K562 (cell line): Measurements from ENCODE around the gene AKR1A1. TPM values are rescaled to one million over a fixed set of nuclear protein-coding genes. Genes with fewer than 3 reads are reported as not detected.

Experiments
- BMI1 ChIP-seq: fragments of 150-350 bp; IDR thresholded peaks from 2 replicates; pipeline ENCODE4 v1.6.1; 2014; ENCODE audit warnings: low read length
- CEBPB ChIP-seq: fragments of 450-650 bp; IDR thresholded peaks from 2 replicates; pipeline ENCODE4 v1.6.1; 2016; ENCODE audit warnings: missing genetic modification characterization, missing compliant biosample characterization
- CHD4 ChIP-seq: fragments of 200-600 bp; sonication (generic); IDR thresholded peaks from 3 replicates; pipeline ENCODE4 v1.6.1; 2012; ENCODE audit warnings: low read depth, mild to moderate bottlenecking, mixed read lengths, low read length, inconsistent platforms; ENCODE audit not compliant: insufficient read depth, insufficient replicate concordance, poor library complexity, severe bottlenecking
- CXXC5 ChIP-seq: fragments of 250-450 bp; sonication (Bioruptor Pico); IDR thresholded peaks from 2 replicates; pipeline ENCODE4 v1.8.0; 2022; ENCODE audit warnings: inconsistent platforms, mild to moderate bottlenecking, moderate library complexity
- DMBX1 ChIP-seq: fragments of 250-450 bp; sonication (Bioruptor Pico); IDR thresholded peaks from 2 replicates; pipeline ENCODE4 v1.8.0; 2022; ENCODE audit warnings: inconsistent platforms, mild to moderate bottlenecking, moderate library complexity, borderline replicate concordance
- E2F3 ChIP-seq: fragments of 250-450 bp; sonication (Bioruptor Pico); IDR thresholded peaks from 2 replicates; pipeline ENCODE4 v1.4.0; 2020; ENCODE audit warnings: mild to moderate bottlenecking
- ELF4 ChIP-seq: fragments of 450-650 bp; formaldehyde crosslinking; IDR thresholded peaks from 2 replicates; pipeline ENCODE4 v1.4.0; 2022; ENCODE audit warnings: missing genetic modification characterization
- KLF1 ChIP-seq: fragments of 450-650 bp; IDR thresholded peaks from 2 replicates; pipeline ENCODE4 v1.6.1; 2016; ENCODE audit warnings: missing genetic modification characterization, missing compliant biosample characterization
- MAFG ChIP-seq: fragments of 450-650 bp; conservative IDR thresholded peaks from 2 replicates; pipeline ENCODE4 v1.6.1; 2016; ENCODE audit warnings: missing genetic modification characterization, missing compliant biosample characterization
- MEIS2 ChIP-seq: fragments of 450-650 bp; IDR thresholded peaks from 2 replicates; pipeline ENCODE4 v1.6.1; 2014; ENCODE audit warnings: mild to moderate bottlenecking; ENCODE audit not compliant: partially characterized antibody
- PURB ChIP-seq: sonication (generic); formaldehyde crosslinking; IDR thresholded peaks from 2 replicates; pipeline ENCODE4 v1.9.0; 2021; ENCODE audit warnings: low read depth, mild to moderate bottlenecking, missing genetic modification reagents
- RBFOX2 ChIP-seq: fragments of 200-400 bp; formaldehyde crosslinking; IDR thresholded peaks from 2 replicates; pipeline ENCODE4 v1.6.1; 2017; ENCODE audit warnings: low read depth, mild to moderate bottlenecking, low read length, moderate library complexity
- SMARCA5 ChIP-seq: fragments of 450-650 bp; IDR thresholded peaks from 2 replicates; pipeline ENCODE4 v1.6.1; 2016
- SMARCE1 ChIP-seq: fragments of 450-650 bp; IDR thresholded peaks from 2 replicates; pipeline ENCODE4 v1.7.1; 2016; ENCODE audit warnings: mild to moderate bottlenecking
- ZNF134 ChIP-seq: fragments of 250-450 bp; sonication (Bioruptor Pico); conservative IDR thresholded peaks from 2 replicates; pipeline ENCODE4 v1.4.0; 2020
- ZNF174 ChIP-seq: fragments of 250-450 bp; sonication (Bioruptor Pico); IDR thresholded peaks from 2 replicates; pipeline ENCODE4 v1.4.0; 2020; ENCODE audit warnings: mild to moderate bottlenecking
- ZNF3 ChIP-seq: fragments of 250-450 bp; sonication (Bioruptor Pico); IDR thresholded peaks from 2 replicates; pipeline ENCODE4 v1.5.0; 2021; ENCODE audit warnings: mild to moderate bottlenecking, moderate library complexity
- ZNF316 ChIP-seq: fragments of 450-650 bp; IDR thresholded peaks from 2 replicates; pipeline ENCODE4 v1.6.1; 2016
- polyA plus RNA-seq, 8 experiments: library from polyadenylated mRNA; depleted of rRNA in 4 of 8; stranded (reverse) in 5 of 8; unstranded in 3 of 8; fragments of >200 nt; fragmentation: Nextera tagmentation in 2 of 8; fragmentation: Illumina TruSeq in 1 of 8; extraction: Ambion mirVana in 2 of 8; extraction: Trizol in 1 of 8; gene quantifications; 2 replicates each; pipeline versions ENCODE4 v1.2.1 to v1.2.3, GENCODE V29; 2011 to 2014; ENCODE audit warnings: inconsistent platforms in 1 of 8, missing spikeins in 1 of 8
- total RNA-seq, 7 experiments: library from RNA; depleted of rRNA in 6 of 7; stranded (reverse); fragments of >200 nt in 6 of 7; fragmentation: Illumina TruSeq in 2 of 7; extraction: Trizol in 2 of 7; gene quantifications; 2 replicates each; pipeline versions ENCODE4 v1.2.1 to v1.2.3, GENCODE V29; 2011 to 2021; ENCODE audit warnings: low replicate concordance in 1 of 7
- TF ChIP-seq, protein P1 (sequence below): sonication (generic); formaldehyde crosslinking; IDR thresholded peaks from 2 replicates; pipeline ENCODE4 v1.8.0; 2022; ENCODE audit warnings: missing genetic modification reagents, mild to moderate bottlenecking, borderline replicate concordance
- TF ChIP-seq, protein P2 (sequence below): fragments of 200-400 bp; formaldehyde crosslinking; IDR thresholded peaks from 2 replicates; pipeline ENCODE4 v1.6.1; 2017; ENCODE audit warnings: mild to moderate bottlenecking, low read depth, low read length, moderate library complexity
- TF ChIP-seq, protein P3 (sequence below): IDR thresholded peaks from 2 replicates; pipeline ENCODE4 v1.6.1; 2011; ENCODE audit not compliant: insufficient read length; ENCODE audit errors: extremely low read depth
- TF ChIP-seq, protein P4 (sequence below), 2 experiments: fragments of 450-650 bp in 1 of 2; sonication (generic) in 1 of 2; formaldehyde crosslinking in 1 of 2; IDR thresholded peaks in 1 of 2; conservative IDR thresholded peaks in 1 of 2; 2 replicates each; pipeline versions ENCODE4 v1.6.1 to v1.8.1; 2016 to 2023; ENCODE audit warnings: mild to moderate bottlenecking in 2 of 2, moderate library complexity in 2 of 2, inconsistent platforms in 1 of 2, missing genetic modification reagents in 1 of 2

The AKR1A1 gene
- total and polyA plus RNA-seq, 9 of the 15 experiments (the other 6 are each of a cell fraction or from before 2014, with no cell fraction given): 68.6 to 211 (median 132) TPM

DNA sequence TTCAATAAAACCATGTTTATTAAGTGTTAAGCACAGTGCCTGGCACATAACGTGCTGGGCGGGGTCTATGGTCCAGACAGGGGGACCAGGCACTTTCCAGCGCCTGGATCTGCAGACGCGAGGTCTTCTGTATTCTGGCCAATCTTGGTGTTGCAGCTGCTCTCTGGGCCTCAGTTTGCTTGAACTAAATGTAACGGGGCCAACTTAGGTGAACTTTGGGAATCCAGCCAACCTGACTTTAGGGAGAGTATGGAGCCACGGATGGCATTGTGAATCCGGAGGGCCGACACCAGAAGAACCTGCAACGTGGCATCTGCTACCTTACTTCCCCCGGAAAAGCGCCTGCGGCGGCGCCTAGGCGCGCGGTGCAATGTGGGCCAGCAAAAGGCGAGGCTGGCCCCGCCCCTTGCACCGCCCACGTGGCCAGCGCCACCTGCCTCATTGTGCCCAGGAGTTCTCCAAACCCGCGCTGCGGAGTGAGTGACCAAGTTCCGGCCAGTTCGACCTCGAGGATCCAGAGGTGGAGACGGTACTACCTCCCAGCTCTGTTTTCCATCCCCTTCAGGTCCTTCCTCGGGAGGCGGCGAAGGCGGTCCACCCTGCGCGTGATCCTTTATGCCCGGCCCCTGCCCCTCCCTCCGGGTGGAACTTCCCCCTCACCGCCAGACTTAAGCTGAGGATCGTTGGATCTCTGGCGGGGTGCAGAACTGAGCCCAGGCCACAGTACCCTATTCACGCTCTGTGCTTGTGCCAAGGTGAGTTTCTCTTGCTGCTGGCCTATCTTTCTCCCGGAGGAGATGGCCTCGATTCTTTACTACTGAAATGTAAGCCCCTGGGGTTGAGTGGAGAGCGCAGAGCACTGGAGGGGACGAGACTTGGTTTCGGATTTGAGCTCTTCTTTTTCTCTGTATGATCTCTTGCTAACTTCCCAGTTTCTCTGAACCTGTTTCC is at the start of gene AKR1A1 (continued):
- TF ChIP-seq ZNF3 (CRISPR knock-in tag) (no peak), MAFG (tag) (peak; percentile 29; the same call in 1 of the 2 replicates), RBFOX2 (peak; percentile 99), SMARCA5 (no peak), ZNF134 (CRISPR knock-in tag) (no peak), MEIS2 (no peak), E2F3 (CRISPR knock-in tag) (peak; percentile 38; the same call in 1 of the 2 replicates), ZNF174 (CRISPR knock-in tag) (no peak), ELF4 (CRISPR knock-in tag) (no peak; the same call in 1 of the 2 replicates), BMI1 (no peak), PURB (CRISPR knock-in tag) (no peak), DMBX1 (CRISPR knock-in tag) (peak; percentile 80), CXXC5 (peak; percentile 82), CEBPB (tag) (no peak), CHD4 (no peak), KLF1 (0 out of 2 replicates have a peak, but pooled peaks have one; percentile 63), ZNF316 (peak; percentile 19; the same call in 1 of the 2 replicates), SMARCE1 (peak; percentile 38; the same call in 1 of the 2 replicates)
- TF ChIP-seq, protein P1, sequence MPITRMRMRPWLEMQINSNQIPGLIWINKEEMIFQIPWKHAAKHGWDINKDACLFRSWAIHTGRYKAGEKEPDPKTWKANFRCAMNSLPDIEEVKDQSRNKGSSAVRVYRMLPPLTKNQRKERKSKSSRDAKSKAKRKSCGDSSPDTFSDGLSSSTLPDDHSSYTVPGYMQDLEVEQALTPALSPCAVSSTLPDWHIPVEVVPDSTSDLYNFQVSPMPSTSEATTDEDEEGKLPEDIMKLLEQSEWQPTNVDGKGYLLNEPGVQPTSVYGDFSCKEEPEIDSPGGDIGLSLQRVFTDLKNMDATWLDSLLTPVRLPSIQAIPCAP (CRISPR knock-in tag): no peak; the same call in 1 of the 2 replicates
- TF ChIP-seq, protein P2, sequence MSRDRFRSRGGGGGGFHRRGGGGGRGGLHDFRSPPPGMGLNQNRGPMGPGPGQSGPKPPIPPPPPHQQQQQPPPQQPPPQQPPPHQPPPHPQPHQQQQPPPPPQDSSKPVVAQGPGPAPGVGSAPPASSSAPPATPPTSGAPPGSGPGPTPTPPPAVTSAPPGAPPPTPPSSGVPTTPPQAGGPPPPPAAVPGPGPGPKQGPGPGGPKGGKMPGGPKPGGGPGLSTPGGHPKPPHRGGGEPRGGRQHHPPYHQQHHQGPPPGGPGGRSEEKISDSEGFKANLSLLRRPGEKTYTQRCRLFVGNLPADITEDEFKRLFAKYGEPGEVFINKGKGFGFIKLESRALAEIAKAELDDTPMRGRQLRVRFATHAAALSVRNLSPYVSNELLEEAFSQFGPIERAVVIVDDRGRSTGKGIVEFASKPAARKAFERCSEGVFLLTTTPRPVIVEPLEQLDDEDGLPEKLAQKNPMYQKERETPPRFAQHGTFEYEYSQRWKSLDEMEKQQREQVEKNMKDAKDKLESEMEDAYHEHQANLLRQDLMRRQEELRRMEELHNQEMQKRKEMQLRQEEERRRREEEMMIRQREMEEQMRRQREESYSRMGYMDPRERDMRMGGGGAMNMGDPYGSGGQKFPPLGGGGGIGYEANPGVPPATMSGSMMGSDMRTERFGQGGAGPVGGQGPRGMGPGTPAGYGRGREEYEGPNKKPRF: no peak
- TF ChIP-seq, protein P3, sequence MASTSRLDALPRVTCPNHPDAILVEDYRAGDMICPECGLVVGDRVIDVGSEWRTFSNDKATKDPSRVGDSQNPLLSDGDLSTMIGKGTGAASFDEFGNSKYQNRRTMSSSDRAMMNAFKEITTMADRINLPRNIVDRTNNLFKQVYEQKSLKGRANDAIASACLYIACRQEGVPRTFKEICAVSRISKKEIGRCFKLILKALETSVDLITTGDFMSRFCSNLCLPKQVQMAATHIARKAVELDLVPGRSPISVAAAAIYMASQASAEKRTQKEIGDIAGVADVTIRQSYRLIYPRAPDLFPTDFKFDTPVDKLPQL: peak; percentile 73
- TF ChIP-seq, protein P4, sequence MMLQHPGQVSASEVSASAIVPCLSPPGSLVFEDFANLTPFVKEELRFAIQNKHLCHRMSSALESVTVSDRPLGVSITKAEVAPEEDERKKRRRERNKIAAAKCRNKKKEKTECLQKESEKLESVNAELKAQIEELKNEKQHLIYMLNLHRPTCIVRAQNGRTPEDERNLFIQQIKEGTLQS (IDR thresholded peaks at IDR 0.05): no peak
- TF ChIP-seq, protein P4 (CRISPR knock-in tag; conservative IDR thresholded peaks at IDR 0.05): peak; percentile 39; the same call in 1 of the 2 replicates
